Measurements from ENCODE around the gene FASTKD1. TPM values are rescaled to one million over a fixed set of nuclear protein-coding genes. Genes with fewer than 3 reads are reported as not detected.

The FASTKD1 gene
- total RNA-seq, 1 donor from 2014 or later = 81.6 TPM

DNA sequence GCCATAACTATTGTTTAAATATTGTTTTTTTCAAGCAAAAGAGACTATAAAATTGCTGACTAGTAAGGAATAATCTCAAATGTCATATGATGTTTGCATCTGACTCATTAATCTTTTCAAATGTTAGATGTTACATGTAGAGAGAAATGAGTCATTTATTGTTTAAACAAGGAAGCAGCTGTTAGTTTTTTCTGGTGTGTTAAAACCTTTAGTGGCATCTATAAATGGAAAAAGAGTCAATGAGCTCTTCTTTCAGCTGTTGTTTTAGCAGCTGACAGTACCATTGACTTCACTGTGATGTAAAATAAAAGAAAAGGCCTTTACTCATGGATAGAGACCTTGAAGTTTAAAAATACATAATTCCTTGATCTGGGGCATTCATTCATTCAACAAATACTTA lies 66.0 kb downstream of the FASTKD1 start:
- DNase-seq = no peak

GRCh38 chr2:169504651-169505050 lies 69.0 kb downstream of the FASTKD1 start:
- no peak for DNase-seq

DNA sequence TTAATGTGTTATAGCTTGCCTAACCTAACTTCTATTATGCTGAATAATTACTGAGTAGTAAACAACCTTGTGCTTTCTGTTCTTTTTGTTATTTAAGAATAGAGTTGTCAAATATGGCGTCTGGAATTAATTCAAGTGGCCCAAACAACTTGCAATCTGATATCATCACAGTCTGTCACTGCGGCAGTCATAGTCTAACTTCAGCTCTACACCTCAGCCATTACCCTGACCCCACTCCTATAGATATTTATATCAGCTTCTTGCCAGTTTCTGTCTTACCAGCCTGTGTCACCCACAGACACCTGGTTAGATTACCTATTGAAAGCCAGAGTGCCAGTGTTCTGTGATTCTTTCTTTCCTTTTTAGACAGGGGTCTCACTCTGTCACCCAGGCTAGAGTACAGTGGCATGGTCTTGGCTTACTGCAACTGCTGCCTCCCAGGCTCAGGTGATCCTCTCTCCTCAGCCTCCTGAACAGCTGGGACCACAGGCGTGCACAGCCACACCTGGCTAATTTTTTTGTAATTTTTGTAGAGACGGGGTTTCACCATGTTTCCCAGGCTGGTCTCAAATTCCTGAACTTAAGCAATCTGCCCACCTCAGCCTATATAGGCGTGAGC lies 78.2 kb downstream of the FASTKD1 start:
- no peak for DNase-seq

- DNase-seq = no peak
Observed at GRCh38 chr2:169493360-169493759, 80.3 kb downstream of the FASTKD1 start.

DNA sequence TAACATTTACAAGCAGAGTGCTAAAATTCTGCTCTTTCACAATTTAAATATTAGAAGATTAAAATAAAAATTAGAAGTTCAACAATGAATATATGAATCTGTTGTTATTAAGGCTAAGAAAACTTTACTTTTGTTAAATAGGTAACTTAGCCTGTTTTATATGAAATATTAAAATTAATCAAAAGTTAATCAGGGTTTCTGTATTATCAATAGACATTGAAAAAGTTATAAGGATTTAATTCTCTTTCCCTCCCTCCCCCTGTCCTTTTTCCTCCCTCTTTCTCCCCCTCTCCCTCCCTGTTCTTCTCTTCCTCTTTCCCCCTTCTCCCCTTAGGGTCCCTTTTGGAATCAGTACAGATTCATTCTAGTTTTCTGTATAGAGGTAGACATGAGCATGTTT lies 82.3 kb downstream of the FASTKD1 start:
- no peak for DNase-seq

GRCh38 chr2:169490834-169491233 lies 82.8 kb downstream of the FASTKD1 start:
- no peak for DNase-seq

DNA sequence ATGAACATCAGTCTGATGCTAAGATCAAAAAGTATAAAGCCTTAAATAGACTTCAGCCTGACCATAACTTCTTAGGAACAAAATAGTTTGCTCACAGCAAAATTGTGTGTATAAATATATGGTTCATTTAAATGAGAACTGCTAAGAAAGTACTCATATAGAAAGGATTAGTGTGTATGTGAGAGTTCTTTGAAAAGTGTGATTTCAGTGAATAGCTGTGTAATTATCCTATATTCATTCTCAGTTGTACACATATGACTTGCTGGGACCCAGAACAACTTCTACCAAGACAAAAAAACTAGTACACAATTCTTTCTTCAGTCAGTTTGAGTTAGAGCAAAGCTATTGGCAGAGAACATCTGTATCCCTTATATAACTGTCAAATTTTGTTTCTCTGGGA lies 87.2 kb downstream of the FASTKD1 start:
- DNase-seq = no peak

GRCh38 chr2:169485650-169486138 lies 88.0 kb downstream of the FASTKD1 start:
- DNase-seq = no peak

DNA sequence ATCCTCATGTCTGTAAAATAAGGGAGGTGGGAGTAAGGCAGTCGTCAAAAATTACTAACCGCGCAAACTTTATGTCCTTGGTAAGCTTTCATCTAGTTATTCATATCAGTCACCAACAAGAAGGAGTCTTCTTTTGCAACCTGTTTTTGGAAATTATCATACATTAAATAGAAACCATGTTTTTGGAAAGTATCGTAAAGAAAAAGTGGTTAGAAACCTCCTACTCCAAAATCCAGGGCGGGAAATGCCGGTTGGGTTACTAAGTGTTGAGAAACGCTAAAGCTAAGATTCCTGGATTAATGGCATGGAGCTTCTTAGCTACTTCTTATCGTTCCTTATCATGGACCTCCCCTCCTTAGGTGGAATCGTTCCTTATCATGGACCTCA lies 93.6 kb downstream of the FASTKD1 start:
- DNase-seq = no peak

Other genes with a start within 250 kb of the FASTKD1 start
- gene LRP2, start 211.3 kb downstream of the FASTKD1 start, total RNA-seq = 0.16 TPM
- gene BBS5, start 94.4 kb downstream of the FASTKD1 start, total RNA-seq = 20.0 TPM
- 4.1 TPM for gene KLHL41, start 64.2 kb downstream of the FASTKD1 start, total RNA-seq
- gene PPIG, start 10.5 kb upstream of the FASTKD1 start, total RNA-seq = 54.9 TPM
- 1.9 TPM for gene CFAP210, start 120.5 kb upstream of the FASTKD1 start, total RNA-seq
- 14.5 TPM for gene PHOSPHO2, start 120.6 kb upstream of the FASTKD1 start, total RNA-seq
- gene KLHL23, start 160.0 kb upstream of the FASTKD1 start, total RNA-seq = 175 TPM
- 88.1 TPM for gene SSB, start 225.0 kb upstream of the FASTKD1 start, total RNA-seq